HL-60 (cell line): ENCODE results near the gene AADAT.
A peak's percentile ranks its signal among the peaks of the same experiment; 100 is the strongest.

Experiments
- DNase-seq, 2 experiments: peaks; one replicate each; pipeline ENCODE4 v3.0.0-alpha.2; 2010 to 2020; ENCODE audit warnings: low read depth in 1 of 2, low spot score in 1 of 2
- H3K27ac ChIP-seq: fragments of 250-450 bp; sonication (Bioruptor Pico); replicated peaks from 2 replicates; pipeline ENCODE4 v1.5.1; 2020; ENCODE audit warnings: mild to moderate bottlenecking, moderate library complexity
- H3K27me3 ChIP-seq: fragments of 250-450 bp; sonication (Bioruptor Pico); 2 replicates; pipeline ENCODE4 v1.5.1; 2021; ENCODE audit warnings: mild to moderate bottlenecking, moderate library complexity; ENCODE audit not compliant: insufficient read depth, poor library complexity, severe bottlenecking
- H3K4me3 ChIP-seq: replicated peaks from 2 replicates; pipeline ENCODE4 v1.5.1; 2011; ENCODE audit warnings: mild to moderate bottlenecking, control low read depth, low read length; ENCODE audit not compliant: insufficient read depth
- CTCF ChIP-seq: IDR thresholded peaks from one replicate; pipeline ENCODE4 v1.5.1; 2011; ENCODE audit warnings: low read length, control low read depth, inconsistent platforms; ENCODE audit not compliant: insufficient read depth
- GABPA ChIP-seq: IDR thresholded peaks from 2 replicates; pipeline ENCODE4 v1.6.1; 2012; ENCODE audit warnings: low read depth
- POLR2AphosphoS5 ChIP-seq: IDR thresholded peaks from 2 replicates; pipeline ENCODE4 v1.6.1; 2012; ENCODE audit warnings: low read depth
- REST ChIP-seq: IDR thresholded peaks from 2 replicates; pipeline ENCODE4 v1.6.1; 2012; ENCODE audit warnings: low read depth; ENCODE audit not compliant: insufficient replicate concordance
- SPI1 ChIP-seq: IDR thresholded peaks from 2 replicates; pipeline ENCODE4 v1.6.1; 2012; ENCODE audit warnings: low read depth, mild to moderate bottlenecking, borderline replicate concordance

Gene AADAT

GRCh38 chr4:170025523-170026252 lies 64.1 kb downstream of the AADAT start:
- H3K4me3 ChIP-seq: 0 out of 2 replicates have a peak overlapping the region, but pooled peaks have one; percentile 16
- no peak for DNase-seq
- peaks cover 22% of the 10 kb centered on the region for H3K27me3 ChIP-seq
- TF ChIP-seq GABPA (no peak), CTCF (no peak), SPI1 (no peak), POLR2AphosphoS5 (no peak), REST (no peak)
- H3K27ac ChIP-seq: no peak overlapping the region

- TF ChIP-seq POLR2AphosphoS5 (no peak), GABPA (no peak), CTCF (no peak), SPI1 (no peak), REST (no peak)
- DNase-seq: no peak
- H3K27me3 ChIP-seq: peaks cover 16% of the 10 kb centered on the region
- H3K4me3 ChIP-seq: no peak overlapping the region
- no peak overlapping the region for H3K27ac ChIP-seq
Measured at GRCh38 chr4:170022211-170022610, 67.5 kb downstream of the AADAT start.

GRCh38 chr4:170017252-170017651 lies 72.5 kb downstream of the AADAT start:
- no peaks in the 10 kb centered on the region for H3K27me3 ChIP-seq
- DNase-seq: no peak
- H3K4me3 ChIP-seq: no peak overlapping the region
- no peak overlapping the region for H3K27ac ChIP-seq
- TF ChIP-seq POLR2AphosphoS5 (no peak), GABPA (no peak), CTCF (no peak), SPI1 (no peak), REST (no peak)
